HG02588 (cell line): ENCODE measurements around the gene TNNT3.

Source experiments
- ATAC-seq: cut with Tn5 transposase; IDR thresholded peaks from one replicate; pipeline ENCODE4 v1.9.1; 2021; ENCODE audit warnings: mild to moderate bottlenecking, moderate library complexity; ENCODE audit not compliant: unreplicated experiment

The TNNT3 gene

DNA sequence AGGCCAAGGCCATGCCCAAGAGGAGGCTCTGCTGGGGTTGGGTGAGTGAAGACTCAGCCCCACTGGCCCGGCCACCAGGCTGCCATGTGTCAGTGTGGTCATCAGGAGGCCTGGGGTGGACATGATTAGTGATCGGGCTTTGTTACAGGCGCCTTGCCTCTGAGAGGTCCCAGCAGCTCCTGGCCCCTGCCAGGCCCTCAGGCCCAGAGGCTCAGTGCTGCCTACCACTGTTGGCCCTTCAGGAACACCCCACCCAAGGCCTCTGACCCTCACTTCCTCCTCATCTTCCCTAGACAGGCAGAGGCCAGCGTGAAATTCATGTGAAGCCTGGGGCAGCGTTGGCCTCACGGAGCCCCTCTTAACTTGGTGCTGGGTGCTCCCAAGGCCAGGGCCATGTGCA is 29.8 kb downstream of the TNNT3 start:
- ATAC-seq: no peak

- ATAC-seq: no peak
Measured at GRCh38 chr11:1949922-1950321, 30.4 kb downstream of the TNNT3 start.

DNA sequence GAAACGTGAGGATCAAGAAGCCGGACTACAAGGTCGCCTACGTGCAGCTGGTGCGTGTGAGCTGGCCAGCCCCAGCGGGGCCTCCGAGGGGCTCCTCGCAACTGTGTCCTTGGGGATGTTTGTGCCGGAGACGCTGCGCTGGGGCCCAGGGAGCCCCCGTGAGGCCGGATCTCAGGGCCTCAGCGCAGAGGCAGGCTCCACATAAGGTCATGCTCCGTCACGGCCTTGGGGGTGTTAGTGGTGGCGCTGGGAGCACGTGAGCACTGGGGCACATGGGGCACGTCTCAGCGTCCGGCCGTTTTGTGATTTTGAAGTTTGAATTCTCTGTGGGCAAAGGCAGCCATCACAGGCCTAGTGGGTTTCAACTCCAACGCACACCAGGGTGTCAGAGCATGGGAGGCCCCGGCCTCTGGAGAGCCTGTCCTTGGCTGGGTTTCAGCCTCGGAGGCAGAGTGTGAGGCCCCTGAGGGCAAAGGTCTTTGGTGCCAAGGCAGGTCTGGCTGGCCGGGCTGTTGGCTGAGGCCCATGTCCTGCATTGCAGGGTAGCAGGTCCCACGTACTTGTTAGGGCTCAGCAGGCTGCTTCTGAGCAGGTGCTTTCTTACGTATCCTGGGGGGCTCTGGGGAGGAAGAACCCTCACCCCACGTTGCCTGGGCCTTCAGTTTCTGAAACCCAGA is 33.4 kb downstream of the TNNT3 start:
- ATAC-seq: no peak

GRCh38 chr11:1953489-1954266 is 34.2 kb downstream of the TNNT3 start:
- no peak for ATAC-seq

- no peak for ATAC-seq
Measured at GRCh38 chr11:1958367-1958766, 38.9 kb downstream of the TNNT3 start.

DNA sequence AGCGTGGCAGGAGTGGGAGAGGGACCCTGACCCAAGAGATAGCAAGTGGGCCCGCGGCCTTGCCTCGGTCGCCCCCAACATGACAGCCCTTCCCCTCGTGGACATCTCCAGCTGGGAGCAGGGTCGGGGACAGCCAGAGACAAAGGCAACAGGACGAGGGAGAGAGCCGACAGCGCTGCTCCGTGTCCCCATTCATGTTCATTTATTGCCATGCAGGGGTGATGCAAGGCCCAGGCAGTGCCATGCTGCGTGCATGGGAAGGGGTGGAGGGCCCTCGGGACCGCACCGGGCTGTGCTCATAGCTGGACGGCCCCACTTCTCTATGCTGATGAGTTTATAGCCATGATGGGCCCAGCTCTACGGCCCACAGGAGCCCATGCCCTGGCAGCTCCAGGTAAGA is 40.3 kb downstream of the TNNT3 start:
- ATAC-seq: no peak

DNA sequence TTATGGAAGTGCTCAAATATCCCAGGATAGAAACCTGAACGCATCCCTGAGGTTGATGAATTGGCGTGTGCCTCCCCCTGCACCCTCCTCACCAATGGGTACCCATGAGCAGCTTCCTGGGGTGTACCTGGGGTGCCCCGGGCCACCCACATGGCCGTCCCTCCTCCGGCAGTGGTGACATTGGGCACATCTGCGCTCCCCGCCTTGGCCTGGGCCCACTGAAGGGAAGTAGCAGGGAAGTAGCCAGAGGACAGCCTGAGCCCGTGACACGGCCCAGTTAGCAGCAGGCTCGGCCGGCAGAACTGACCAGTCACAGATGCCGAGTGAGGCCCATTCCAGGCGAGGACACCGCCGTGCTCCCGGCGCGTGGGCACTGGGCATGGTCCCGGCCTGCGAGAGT is 44.4 kb downstream of the TNNT3 start:
- ATAC-seq: no peak

- ATAC-seq: no peak
Measured at GRCh38 chr11:1964348-1964747, 44.8 kb downstream of the TNNT3 start.

DNA sequence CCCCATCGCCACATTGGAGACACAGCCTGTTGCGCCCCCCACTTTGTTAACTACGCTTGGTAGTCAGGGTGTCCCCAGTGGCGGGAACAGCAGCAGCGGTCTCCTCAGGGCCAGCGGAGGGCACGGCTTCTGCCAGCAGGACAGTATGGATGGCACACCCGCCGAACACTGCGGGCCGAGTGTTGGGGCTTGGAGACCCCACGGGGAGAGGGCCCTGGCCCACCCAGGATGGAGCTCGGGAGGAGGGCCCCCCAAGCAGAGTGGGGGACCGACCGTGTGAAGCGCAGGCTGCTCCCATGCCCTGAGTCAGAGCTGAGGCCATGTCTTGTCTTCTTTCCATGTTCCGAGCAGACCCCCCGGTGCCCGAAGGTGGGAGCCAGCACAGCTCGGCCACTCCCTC is 45.5 kb downstream of the TNNT3 start:
- no peak for ATAC-seq

GRCh38 chr11:1966531-1966930 is 47.0 kb downstream of the TNNT3 start:
- ATAC-seq: no peak

DNA sequence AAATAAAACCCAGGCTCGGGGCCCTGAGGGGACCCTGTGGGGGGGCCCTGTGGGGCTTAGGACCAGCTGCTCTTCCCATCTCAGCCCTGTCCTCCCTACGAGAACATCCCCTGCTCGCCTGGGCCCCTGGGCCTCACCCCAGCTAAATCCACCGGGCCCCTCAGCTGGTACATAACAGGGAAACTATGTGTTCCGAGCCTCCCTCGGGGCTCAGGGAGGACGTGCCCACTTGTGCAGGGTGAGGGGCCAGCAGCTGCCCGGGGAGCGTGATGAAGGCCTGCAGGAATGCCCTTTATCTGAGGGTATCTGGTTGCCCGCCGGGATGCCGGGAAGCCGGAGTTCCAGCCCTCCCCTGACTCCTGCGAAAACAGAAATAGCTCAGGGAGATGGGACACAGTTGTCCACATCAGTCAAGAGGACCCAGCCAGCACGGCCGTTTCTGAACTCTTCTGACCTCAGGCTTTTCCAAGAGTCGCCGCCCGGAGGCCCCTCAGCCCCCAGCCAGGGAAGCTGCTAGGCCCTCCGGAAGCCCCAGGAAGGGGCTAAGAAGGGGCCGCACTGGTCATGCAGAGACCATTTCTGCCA is 48.2 kb downstream of the TNNT3 start:
- ATAC-seq: no peak

- ATAC-seq: no peak
Measured at GRCh38 chr11:1968454-1969002, 49.0 kb downstream of the TNNT3 start.

GRCh38 chr11:1969035-1969434 is 49.5 kb downstream of the TNNT3 start:
- no peak for ATAC-seq

- ATAC-seq: no peak
Measured at GRCh38 chr11:1969776-1970175, 50.3 kb downstream of the TNNT3 start.

DNA sequence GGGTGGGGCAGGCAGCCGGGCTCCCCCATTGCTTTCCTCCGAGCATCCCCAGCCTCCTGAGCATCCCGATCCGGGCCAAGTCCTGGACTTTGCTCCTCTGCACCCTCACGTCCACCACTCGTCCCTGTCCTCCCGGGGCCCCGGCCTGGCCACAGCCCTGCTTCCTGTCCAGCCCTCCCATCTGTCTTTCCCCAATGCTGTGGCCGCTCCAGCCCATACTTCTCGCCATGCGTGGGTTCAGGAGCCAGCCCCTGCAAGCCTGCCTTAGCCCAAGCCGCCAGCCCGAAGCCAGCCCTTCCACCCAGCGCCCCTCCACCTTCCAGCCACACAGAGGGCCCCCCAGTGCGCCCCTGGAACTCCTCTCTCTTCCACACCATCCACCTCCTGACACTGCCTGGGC is 51.5 kb downstream of the TNNT3 start:
- ATAC-seq: no peak

DNA sequence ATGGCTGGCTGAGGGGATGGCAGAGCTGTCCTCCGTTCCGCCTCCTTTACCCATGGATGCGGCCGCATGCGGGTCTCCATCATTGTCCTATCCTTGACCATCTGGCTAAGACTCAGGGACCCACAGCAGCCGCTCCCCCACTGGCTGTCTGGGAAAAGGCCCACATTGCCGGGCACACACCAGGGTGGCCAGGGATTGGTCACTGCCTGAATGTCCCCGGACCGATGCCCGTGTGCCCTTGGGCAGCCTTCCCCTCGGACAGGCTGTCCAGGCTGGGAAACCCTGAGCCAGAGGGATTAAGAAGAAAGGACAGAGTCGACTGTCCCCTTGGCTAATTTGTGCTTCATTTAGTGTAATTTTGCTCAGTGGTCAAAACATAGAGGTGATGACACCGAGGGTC is 55.7 kb downstream of the TNNT3 start:
- no peak for ATAC-seq

DNA sequence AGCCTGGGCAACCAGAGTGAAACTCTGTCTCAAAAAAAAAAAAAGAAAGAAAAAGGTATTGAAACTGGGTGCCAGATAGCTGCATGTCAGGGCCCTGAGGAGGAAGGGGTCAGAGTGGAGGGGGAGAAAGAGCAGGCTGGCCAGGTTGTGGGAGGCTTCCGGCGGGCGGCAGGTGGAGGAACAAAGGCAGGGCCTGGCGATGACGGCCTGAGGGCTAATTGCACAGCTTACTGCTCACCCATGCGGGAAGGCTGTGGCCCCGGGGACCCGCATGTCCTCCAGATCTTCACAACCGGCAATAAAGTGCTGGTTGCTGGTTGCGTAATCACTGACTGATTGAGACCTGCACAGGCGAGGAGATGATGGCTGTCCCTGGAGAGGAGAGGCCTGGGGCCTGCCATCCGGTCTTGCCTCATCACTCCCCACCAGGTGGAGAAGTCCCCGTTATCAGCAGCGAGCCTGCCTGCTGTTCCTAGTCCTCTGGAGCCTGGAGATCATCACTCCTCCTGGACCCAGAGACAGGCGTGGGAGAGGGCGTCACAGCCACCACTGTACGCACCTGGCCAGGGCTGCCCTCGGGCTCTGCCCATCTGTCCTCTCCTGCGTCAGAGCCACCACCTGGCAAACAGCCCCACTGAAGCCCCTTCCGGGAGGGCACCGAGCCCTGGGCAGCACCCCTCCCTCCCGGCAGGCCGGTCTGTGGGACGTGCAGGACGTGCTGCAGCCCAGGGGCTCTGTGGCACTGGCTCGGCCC is 59.4 kb downstream of the TNNT3 start:
- no peak for ATAC-seq

GRCh38 chr11:1979607-1980006 is 60.1 kb downstream of the TNNT3 start:
- no peak for ATAC-seq

- no peak for ATAC-seq
Measured at GRCh38 chr11:1982873-1983600, 63.5 kb downstream of the TNNT3 start.

DNA sequence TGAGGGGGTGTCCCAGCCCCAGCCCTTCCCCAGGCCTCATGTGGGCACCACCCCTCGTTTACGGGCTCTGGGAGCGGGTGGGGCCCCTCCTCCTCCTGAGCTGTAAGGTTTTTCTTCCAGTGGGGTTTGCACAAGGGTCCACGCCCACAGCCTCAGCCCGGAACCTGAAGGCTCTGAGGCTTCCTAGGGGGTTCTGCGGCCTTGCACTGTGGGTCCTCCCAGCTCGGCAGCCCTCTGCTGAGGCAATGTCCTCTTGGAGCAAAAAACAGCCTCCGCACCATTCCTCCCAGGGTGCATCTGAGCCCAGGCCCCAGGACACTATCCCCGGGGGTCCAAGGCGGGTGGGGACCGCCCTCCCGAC is 64.1 kb downstream of the TNNT3 start:
- ATAC-seq: no peak

DNA sequence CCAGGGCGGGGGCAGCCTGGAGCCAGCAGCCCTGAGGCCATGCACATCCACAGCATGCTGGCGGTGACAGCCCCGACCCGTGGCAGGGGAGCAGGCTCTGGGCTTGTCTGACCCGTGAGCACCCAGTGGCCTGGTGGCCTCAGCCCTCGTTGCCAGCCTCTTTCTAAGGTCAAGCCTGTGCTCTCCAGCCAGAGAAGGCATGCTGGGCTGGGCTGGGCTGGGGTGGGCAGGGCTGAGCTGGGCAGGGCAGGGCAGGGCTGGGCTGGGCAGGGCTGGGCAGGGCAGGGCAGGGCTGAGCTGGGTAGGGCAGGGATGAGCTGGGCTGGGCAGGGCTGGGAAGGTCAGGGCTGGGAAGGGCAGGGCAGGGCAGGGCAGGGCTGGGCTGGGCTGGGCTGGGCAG is 67.5 kb downstream of the TNNT3 start:
- no peak for ATAC-seq
